Astrocyte (in vitro differentiated cells and primary cell): ENCODE data around the gene TNFSF11. TPM values are rescaled to one million over a fixed set of nuclear protein-coding genes. Genes with fewer than 3 reads are reported as not detected.

Experiments used
- DNase-seq: peaks from one replicate; pipeline ENCODE4 v3.0.0-alpha.2; 2010; ENCODE audit warnings: low read depth
- FAIRE-seq: peaks from 2 replicates; lab custom pipeline; 2011; peaks lifted over from hg19 to GRCh38; lab: Jason Lieb, UNC
- H2AFZ ChIP-seq: 2 replicates; pipeline ENCODE4 v1.6.0; 2012; ENCODE audit warnings: low read depth, low read length, inconsistent platforms
- H3K27ac ChIP-seq: 2 replicates; pipeline ENCODE4 v1.5.1; 2011; ENCODE audit warnings: low read depth, low read length, inconsistent platforms
- H3K27me3 ChIP-seq: 2 replicates; pipeline ENCODE4 v1.6.0; 2011; ENCODE audit warnings: low read length, inconsistent platforms; ENCODE audit not compliant: insufficient read depth
- H3K36me3 ChIP-seq: 2 replicates; pipeline ENCODE4 v1.5.1; 2011; ENCODE audit warnings: low read length, inconsistent platforms; ENCODE audit not compliant: insufficient read depth
- H3K4me1 ChIP-seq: 2 replicates; pipeline ENCODE4 v1.5.1; 2011; ENCODE audit warnings: low read length, inconsistent platforms; ENCODE audit not compliant: insufficient read depth
- H3K4me2 ChIP-seq: 2 replicates; pipeline ENCODE4 v1.6.0; 2012; ENCODE audit warnings: low read length, inconsistent platforms
- H3K4me3 ChIP-seq: 2 replicates; pipeline ENCODE4 v1.5.1; 2011; ENCODE audit warnings: low read depth, mild to moderate bottlenecking, low read length, inconsistent platforms; ENCODE audit not compliant: insufficient read depth
- H3K79me2 ChIP-seq: 2 replicates; pipeline ENCODE4 v1.6.0; 2012; ENCODE audit warnings: mild to moderate bottlenecking, low read length, inconsistent platforms; ENCODE audit not compliant: insufficient read depth
- H3K9ac ChIP-seq: 2 replicates; pipeline ENCODE4 v1.6.0; 2012; ENCODE audit warnings: mild to moderate bottlenecking, low read length, inconsistent platforms
- H3K9me3 ChIP-seq: 2 replicates; pipeline ENCODE4 v1.5.1; 2012; ENCODE audit warnings: low read depth, mild to moderate bottlenecking, low read length, inconsistent platforms; ENCODE audit not compliant: insufficient read depth
- H4K20me1 ChIP-seq: 2 replicates; pipeline ENCODE4 v1.6.0; 2012; ENCODE audit warnings: low read length, inconsistent platforms; ENCODE audit not compliant: insufficient read depth
- H3K27ac Mint-ChIP-seq: one replicate; pipeline ENCODE4 v1.8.0; 2021; ENCODE audit warnings: mild to moderate bottlenecking, mixed read lengths; ENCODE audit not compliant: unreplicated experiment
- H3K27me3 Mint-ChIP-seq: one replicate; pipeline ENCODE4 v1.8.0; 2021; ENCODE audit warnings: low read depth, mixed read lengths; ENCODE audit not compliant: unreplicated experiment
- H3K36me3 Mint-ChIP-seq: one replicate; pipeline ENCODE4 v1.8.0; 2021; ENCODE audit warnings: low read depth, mixed read lengths; ENCODE audit not compliant: unreplicated experiment
- H3K4me1 Mint-ChIP-seq: one replicate; pipeline ENCODE4 v1.8.0; 2021; ENCODE audit warnings: low read depth, mixed read lengths; ENCODE audit not compliant: unreplicated experiment
- H3K4me3 Mint-ChIP-seq: one replicate; pipeline ENCODE4 v1.8.0; 2021; ENCODE audit warnings: mild to moderate bottlenecking, moderate library complexity, mixed read lengths; ENCODE audit not compliant: unreplicated experiment
- H3K9me3 Mint-ChIP-seq: one replicate; pipeline ENCODE4 v1.8.0; 2021; ENCODE audit warnings: mild to moderate bottlenecking, mixed read lengths; ENCODE audit not compliant: unreplicated experiment
- CTCF ChIP-seq: IDR thresholded peaks from 2 replicates; pipeline ENCODE4 v1.5.1; 2011; ENCODE audit warnings: low read depth, mild to moderate bottlenecking, inconsistent platforms, low read length, moderate library complexity; ENCODE audit not compliant: insufficient read depth
- EZH2 ChIP-seq: IDR thresholded peaks from 2 replicates; pipeline ENCODE4 v1.6.1; 2012; ENCODE audit warnings: mild to moderate bottlenecking, low read length, inconsistent platforms; ENCODE audit not compliant: insufficient read depth
- total RNA-seq: library from RNA; stranded (reverse); gene quantifications from 2 replicates; pipeline ENCODE4 v1.2.1, GENCODE V29; 2021

The TNFSF11 gene
- total RNA-seq, 1 donor from 2014 or later: not detected

DNA sequence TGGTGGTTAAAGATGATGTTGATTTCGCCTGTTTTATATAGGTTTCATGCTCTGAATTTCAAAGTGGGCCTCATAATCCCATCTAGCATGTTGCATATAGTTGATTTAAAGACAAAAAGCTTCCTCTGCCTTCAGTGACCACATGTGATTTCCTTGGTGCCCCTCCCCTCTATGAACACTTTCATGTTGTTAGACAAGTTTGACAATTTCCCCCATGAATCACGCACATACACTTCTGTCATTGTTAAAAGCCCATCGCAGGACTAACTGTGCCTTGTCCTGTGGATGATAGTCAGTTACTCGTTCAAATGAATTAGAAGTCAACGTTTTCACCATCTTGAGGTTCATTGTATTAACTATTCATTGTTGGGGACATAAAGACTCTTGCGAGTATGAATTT, 6.7 kb downstream of the TNFSF11 start:
- H3K27ac ChIP-seq: no peak overlapping the region
- H3K9ac ChIP-seq: no peak overlapping the region
- Mint-ChIP-seq H3K36me3 (no peaks in the 10 kb centered on the region), H3K4me1 (no peaks in the 10 kb centered on the region), H3K27ac (no peak overlapping the region), H3K4me3 (no peak overlapping the region), H3K27me3 (peaks cover 17% of the 10 kb centered on the region), H3K9me3 (no peaks in the 10 kb centered on the region)
- FAIRE-seq (no peak), DNase-seq (no peak)
- H3K9me3 ChIP-seq: no peaks in the 10 kb centered on the region
- no peaks in the 10 kb centered on the region for H4K20me1 ChIP-seq
- H3K4me3 ChIP-seq: no peak overlapping the region
- no peaks in the 10 kb centered on the region for H3K4me1 ChIP-seq
- no peaks in the 10 kb centered on the region for H3K36me3 ChIP-seq
- H3K4me2 ChIP-seq: no peak overlapping the region
- H3K79me2 ChIP-seq: no peaks in the 10 kb centered on the region
- H3K27me3 ChIP-seq: peaks cover 12% of the 10 kb centered on the region
- H2AFZ ChIP-seq: no peak overlapping the region
- TF ChIP-seq EZH2: no peak
- TF ChIP-seq CTCF: no peak

DNA sequence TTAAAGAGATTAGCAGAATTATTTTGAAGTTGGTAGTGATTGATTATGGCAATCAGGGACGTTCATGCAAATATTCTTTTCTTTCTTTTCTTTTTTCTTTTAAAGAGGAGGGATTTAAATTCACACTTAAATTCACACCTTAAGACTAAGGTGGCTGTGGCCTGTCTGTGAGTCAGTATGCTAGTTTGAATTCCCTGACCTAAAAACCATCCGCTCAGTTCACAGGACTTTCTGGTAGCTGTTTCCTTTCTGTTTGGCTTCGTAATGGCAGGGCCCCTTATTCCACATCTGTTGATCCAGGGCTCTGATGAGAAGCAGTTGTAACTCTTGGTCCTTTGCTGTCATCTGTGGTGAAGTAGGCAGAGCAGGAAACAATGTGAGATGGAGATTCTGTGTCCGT, 7.5 kb downstream of the TNFSF11 start:
- no peak overlapping the region for H3K27ac ChIP-seq
- no peaks in the 10 kb centered on the region for H3K79me2 ChIP-seq
- H3K27me3 ChIP-seq: peaks cover 7% of the 10 kb centered on the region
- no peaks in the 10 kb centered on the region for H4K20me1 ChIP-seq
- H3K9me3 Mint-ChIP-seq: no peaks in the 10 kb centered on the region
- H3K36me3 Mint-ChIP-seq: no peaks in the 10 kb centered on the region
- H3K4me1 Mint-ChIP-seq: no peaks in the 10 kb centered on the region
- H3K9me3 ChIP-seq: no peaks in the 10 kb centered on the region
- no peak overlapping the region for H3K4me3 Mint-ChIP-seq
- DNase-seq: no peak
- no peak overlapping the region for H3K27ac Mint-ChIP-seq
- no peaks in the 10 kb centered on the region for H3K4me1 ChIP-seq
- no peak overlapping the region for H2AFZ ChIP-seq
- no peak overlapping the region for H3K4me2 ChIP-seq
- FAIRE-seq: no peak
- H3K4me3 ChIP-seq: no peak overlapping the region
- TF ChIP-seq CTCF (no peak), EZH2 (no peak)
- peaks cover 10% of the 10 kb centered on the region for H3K27me3 Mint-ChIP-seq
- no peaks in the 10 kb centered on the region for H3K36me3 ChIP-seq
- no peak overlapping the region for H3K9ac ChIP-seq

DNA sequence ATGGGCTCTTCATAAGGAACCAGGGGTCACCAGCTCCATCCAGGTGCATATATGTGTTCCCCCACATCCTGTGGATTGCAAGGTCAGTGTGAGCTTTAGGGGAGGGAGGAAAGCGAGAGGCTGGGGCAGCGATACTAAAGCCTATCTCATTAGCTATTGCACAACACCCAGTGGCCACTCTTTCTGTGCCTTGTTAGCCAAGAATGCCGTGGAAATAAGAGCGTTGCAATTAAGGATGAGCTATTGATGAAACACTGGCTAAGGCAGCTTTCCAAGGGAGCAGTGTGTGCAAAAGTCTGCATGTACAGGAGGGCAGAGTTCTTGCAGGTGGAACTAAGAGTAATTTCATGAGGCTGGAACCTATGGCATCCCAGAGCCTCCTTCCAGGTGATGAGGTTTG, 17.6 kb downstream of the TNFSF11 start:
- TF ChIP-seq CTCF (no peak), EZH2 (no peak)
- H3K4me3 ChIP-seq: no peak overlapping the region
- Mint-ChIP-seq H3K9me3 (peaks cover 3% of the 10 kb centered on the region), H3K27ac (no peak overlapping the region), H3K4me1 (no peaks in the 10 kb centered on the region), H3K36me3 (peaks cover 1% of the 10 kb centered on the region), H3K4me3 (no peak overlapping the region), H3K27me3 (peaks cover 29% of the 10 kb centered on the region)
- peaks cover 35% of the 10 kb centered on the region for H3K27me3 ChIP-seq
- DNase-seq (no peak), FAIRE-seq (no peak)
- H3K27ac ChIP-seq: no peak overlapping the region
- no peaks in the 10 kb centered on the region for H3K36me3 ChIP-seq
- H3K4me1 ChIP-seq: no peaks in the 10 kb centered on the region
- no peak overlapping the region for H3K4me2 ChIP-seq
- H3K79me2 ChIP-seq: no peaks in the 10 kb centered on the region
- no peaks in the 10 kb centered on the region for H4K20me1 ChIP-seq
- no peak overlapping the region for H2AFZ ChIP-seq
- no peaks in the 10 kb centered on the region for H3K9me3 ChIP-seq
- no peak overlapping the region for H3K9ac ChIP-seq
